Adrenal gland (tissue), 12 donors: Measurements from ENCODE around the gene PRKAR2A. TPM values are rescaled to one million over a fixed set of nuclear protein-coding genes. Genes with fewer than 3 reads are reported as not detected.
"Not testable (repeated sequence)": the region's sequence is repeated elsewhere in the genome, so short reads cannot be mapped to it uniquely, and the experiment has no call there.

Experiments
- DNase-seq, 7 donors: peaks; one replicate each; pipeline ENCODE4 v3.0.0-alpha.2; 2019 to 2020
- H3K27ac ChIP-seq, 5 donors: fragments of 200-600 bp; sonication (generic) in 4 of 5; 1 replicate in 3 of 5; 2 replicates in 2 of 5; pipeline versions ENCODE4 v1.5.1 to v1.8.0; 2016 to 2020; ENCODE audit warnings: mild to moderate bottlenecking in 1 of 5
- H3K27me3 ChIP-seq: fragments of 200-600 bp; 2 replicates; pipeline ENCODE4 v1.8.0; 2021
- H3K36me3 ChIP-seq, 2 donors: fragments of 200-600 bp; replicated peaks in 1 of 2; 1 replicate in 1 of 2; 2 replicates in 1 of 2; pipeline versions ENCODE4 v1.5.1 to v1.8.0; 2018 to 2022
- H3K4me1 ChIP-seq, 2 donors: fragments of 200-600 bp; replicated peaks in 1 of 2; 1 replicate in 1 of 2; 2 replicates in 1 of 2; pipeline versions ENCODE4 v1.5.1 to v1.8.0; 2018 to 2021
- H3K4me3 ChIP-seq, 4 donors: fragments of 200-600 bp; sonication (generic) in 3 of 4; one replicate each; pipeline ENCODE4 v1.5.1; 2016 to 2018
- H3K9me3 ChIP-seq, 3 donors: fragments of 200-600 bp; sonication (generic) in 1 of 3; replicated peaks in 1 of 3; 1 replicate in 2 of 3; 2 replicates in 1 of 3; pipeline versions ENCODE4 v1.5.1 to v1.8.0; 2016 to 2021
- CTCF ChIP-seq, 6 experiments: fragments of 450-650 bp in 4 of 6; fragments of 200-600 bp in 2 of 6; sonication (generic) in 1 of 6; IDR thresholded peaks; 1 replicate in 5 of 6; 2 replicates in 1 of 6; pipeline versions ENCODE4 v1.5.1 to v1.8.0; 2016 to 2021; ENCODE audit warnings: antibody characterized with exemption in 6 of 6, mild to moderate bottlenecking in 2 of 6, moderate library complexity in 1 of 6
- POLR2A ChIP-seq, 2 donors: fragments of 450-650 bp; IDR thresholded peaks; one replicate each; pipeline ENCODE4 v1.6.1; 2017; ENCODE audit warnings: antibody characterized with exemption in 2 of 2, mild to moderate bottlenecking in 2 of 2, moderate library complexity in 1 of 2
- WGBS, 4 donors: extraction: QIAGEN DNeasy Blood & Tissue Kit in 2 of 4; methylation state at CpG; one replicate each; pipeline versions ENCODE4 v1.1.5 to v1.1.7; 2013 to 2017; 5-methylcytosine and 5-hydroxymethylcytosine counted together
- intact Hi-C, 2 donors: fragments of 100-400 bp; cut with DNase I; formaldehyde crosslinking; loops; one replicate each; pipeline versions ENCODE4 v1.14.1 to v1.15.0; 2022 to 2023
- polyA plus RNA-seq, 3 donors: library from polyadenylated mRNA; stranded (reverse); fragments of 200-250 nt in 2 of 3; fragments of 350-450 nt in 1 of 3; fragmentation: Illumina TruSeq in 1 of 3; extraction: RNeasy Lipid Tissue Mini Kit (QIAGEN cat#74804) in 1 of 3; gene quantifications; one replicate each; pipeline ENCODE4 v1.2.3, GENCODE V29; 2013 to 2014
- total RNA-seq, 9 donors: library from RNA; depleted of rRNA in 4 of 9; stranded (reverse); fragments of >200 nt in 4 of 9; fragments of 120-200 nt in 1 of 9; fragmentation: NEBNext Ultra II Directional in 1 of 9; extraction: Animal tissue kit (Norgen Biotek cat#: 25700) in 1 of 9; gene quantifications; one replicate each; pipeline versions ENCODE4 v1.1.0 to v1.2.4, GENCODE V29; 2013 to 2023
- donor health status: healthy with polysubstance abuse.
- donor health status: Bipolar disorder and iron deficiency.
- donor health status: DM: yes; HTN: yes; CAD: no.
- donor health status: DM: no; HTN: no; CAD: no.
- donor health status: DM: no; HTN: no; CAD: no.
- donor health status: DM: yes; HTN: yes; CAD: no.

The PRKAR2A gene
- total and polyA plus RNA-seq, 12 donors, result 8.4 to 177 (median 48.7) TPM

- 60 to 100% (median 71%) methylated on average over 1 of the region's 1 CpG for WGBS, 4 donors
- DNase-seq, result no peak
- TF ChIP-seq POLR2A (IDR thresholded peaks at IDR 0.05), result no peak
- Histone ChIP-seq H3K4me3 (no peak overlapping the region), H3K4me1 (no peaks in the 10 kb centered on the region), H3K27me3 (no peaks in the 10 kb centered on the region), H3K9me3 (no peaks in the 10 kb centered on the region), H3K27ac (no peak overlapping the region), H3K36me3 (peaks cover 0 to 25% of the 10 kb centered on the region in 2 donors)
- intact Hi-C loops, result no loop called here
Observed at GRCh38 chr3:48788544-48789162, 59.0 kb downstream of the PRKAR2A start.

GRCh38 chr3:48784426-48785120 is 63.1 kb downstream of the PRKAR2A start:
- H3K36me3 ChIP-seq, result peaks cover 0 to 30% of the 10 kb centered on the region in 2 donors
- H3K4me3 ChIP-seq, result no peak overlapping the region
- no peak for DNase-seq
- H3K9me3 ChIP-seq, result no peaks in the 10 kb centered on the region
- 92 to 94% (median 94%) methylated on average over 4 of the region's 4 CpGs for WGBS, 4 donors
- H3K4me1 ChIP-seq, result no peaks in the 10 kb centered on the region
- no peak overlapping the region for H3K27ac ChIP-seq
- TF ChIP-seq POLR2A (IDR thresholded peaks at IDR 0.05) (no peak), CTCF (IDR thresholded peaks at IDR 0.05) (no peak)
- intact Hi-C loops, result no loop called here
- no peaks in the 10 kb centered on the region for H3K27me3 ChIP-seq

GRCh38 chr3:48783304-48783703 is 64.4 kb downstream of the PRKAR2A start:
- no peaks in the 10 kb centered on the region for H3K4me1 ChIP-seq
- no peaks in the 10 kb centered on the region for H3K27me3 ChIP-seq
- no peaks in the 10 kb centered on the region for H3K9me3 ChIP-seq
- peaks cover 0 to 30% of the 10 kb centered on the region in 2 donors for H3K36me3 ChIP-seq
- H3K4me3 ChIP-seq, result no peak overlapping the region
- intact Hi-C loops, result no loop called here
- 92 to 96% (median 95%) methylated on average over 6 of the region's 6 CpGs for WGBS, 4 donors
- TF ChIP-seq POLR2A (IDR thresholded peaks at IDR 0.05) (no peak), CTCF (IDR thresholded peaks at IDR 0.05) (no peak)
- DNase-seq, result no peak
- no peak overlapping the region for H3K27ac ChIP-seq

- H3K4me3 ChIP-seq, result no peak overlapping the region
- no peaks in the 10 kb centered on the region for H3K27me3 ChIP-seq
- TF ChIP-seq CTCF (IDR thresholded peaks at IDR 0.05), result no peak
- TF ChIP-seq POLR2A (IDR thresholded peaks at IDR 0.05), result no peak
- intact Hi-C loops, result no loop called here
- no peak overlapping the region for H3K27ac ChIP-seq
- no peaks in the 10 kb centered on the region for H3K4me1 ChIP-seq
- H3K36me3 ChIP-seq, result peaks cover 0 to 24% of the 10 kb centered on the region in 2 donors
- H3K9me3 ChIP-seq, result no peaks in the 10 kb centered on the region
- DNase-seq, result no peak
Observed at GRCh38 chr3:48782046-48782445, 65.6 kb downstream of the PRKAR2A start.

GRCh38 chr3:48778565-48778964 is 69.1 kb downstream of the PRKAR2A start:
- H3K4me1 ChIP-seq, H3K27ac ChIP-seq, H3K27me3 ChIP-seq, H3K4me3 ChIP-seq, intact Hi-C loops, DNase-seq, H3K9me3 ChIP-seq: not testable (repeated sequence)
- H3K36me3 ChIP-seq, result peaks cover 0 to 29% of the 10 kb centered on the region in 2 donors
- WGBS, 4 donors, result 94 to 97% (median 96%) methylated on average over 8 of the region's 8 CpGs
